H1 (cell line): ENCODE data around the gene BTC. TPM values are rescaled to one million over a fixed set of nuclear protein-coding genes. Genes with fewer than 3 reads are reported as not detected.

Source experiments
- CTCF ChIA-PET: fragments of 300-600 bp; sonication (Branson Sonifier 250); formaldehyde crosslinking; loops from one replicate; lab custom pipeline; 2021; ENCODE audit not compliant: partially characterized antibody; lab: Charles Lee
- POLR2A ChIA-PET: fragments of 300-600 bp; sonication (Branson Sonifier 250); formaldehyde crosslinking; loops from one replicate; lab custom pipeline; 2021; ENCODE audit warnings: inconsistent platforms; ENCODE audit not compliant: partially characterized antibody; lab: Charles Lee
- DNase-seq, 2 experiments: peaks; one replicate each; pipeline versions ENCODE4 v3.0.0 to v3.0.0-alpha.2; 2010 to 2022; ENCODE audit warnings: low spot score in 2 of 2, low read depth in 1 of 2, mixed read lengths in 1 of 2
- FAIRE-seq: peaks from 2 replicates; lab custom pipeline; 2011; peaks lifted over from hg19 to GRCh38; lab: Jason Lieb, UNC
- H2AFZ ChIP-seq: 2 replicates; pipeline ENCODE4 v1.8.1; 2012; ENCODE audit warnings: low read length, inconsistent platforms
- H2AK5ac ChIP-seq: 2 replicates; pipeline ENCODE4 v1.6.1; 2013; ENCODE audit warnings: low read depth, low read length
- H2BK120ac ChIP-seq: replicated peaks from 2 replicates; pipeline ENCODE3; 2013; ENCODE audit warnings: low read depth, low read length, inconsistent platforms
- H2BK12ac ChIP-seq: 2 replicates; pipeline ENCODE4 v1.6.1; 2013; ENCODE audit warnings: low read depth, low read length
- H2BK15ac ChIP-seq: 2 replicates; pipeline ENCODE4 v1.6.1; 2013; ENCODE audit warnings: low read length
- H2BK20ac ChIP-seq: 2 replicates; pipeline ENCODE4 v1.6.1; 2013; ENCODE audit warnings: low read length
- H2BK5ac ChIP-seq: 2 replicates; pipeline ENCODE4 v1.6.1; 2013; ENCODE audit warnings: low read depth, low read length
- H3K14ac ChIP-seq: 2 replicates; pipeline ENCODE4 v1.6.1; 2013; ENCODE audit warnings: inconsistent platforms; ENCODE audit not compliant: insufficient read length
- H3K18ac ChIP-seq: 2 replicates; pipeline ENCODE4 v1.6.1; 2013; ENCODE audit warnings: low read length; ENCODE audit errors: extremely low read depth
- H3K23ac ChIP-seq: 2 replicates; pipeline ENCODE4 v1.6.1; 2013; ENCODE audit warnings: inconsistent platforms; ENCODE audit not compliant: insufficient read length
- H3K23me2 ChIP-seq: 2 replicates; pipeline ENCODE4 v1.6.1; 2013; ENCODE audit warnings: low read depth, low read length
- H3K27ac ChIP-seq: 2 replicates; pipeline ENCODE4 v1.6.1; 2011; ENCODE audit warnings: low read depth, low read length, inconsistent platforms
- H3K27me3 ChIP-seq, 4 experiments: replicated peaks in 1 of 4; 1 replicate in 1 of 4; 2 replicates in 3 of 4; pipeline versions ENCODE4 v1.6.1 to v1.8.1; 2011 to 2013; ENCODE audit warnings: low read length in 3 of 4, mild to moderate bottlenecking in 3 of 4, inconsistent platforms in 2 of 4, mixed read lengths in 2 of 4, moderate library complexity in 1 of 4; ENCODE audit not compliant: control insufficient read depth in 3 of 4, insufficient read depth in 3 of 4; ENCODE audit errors: extremely low read depth in 1 of 4
- H3K36me3 ChIP-seq, 4 experiments: 2 replicates each; pipeline versions ENCODE4 v1.6.1 to v1.8.1; 2011 to 2013; ENCODE audit warnings: mild to moderate bottlenecking in 4 of 4, low read length in 3 of 4, moderate library complexity in 2 of 4, control low read depth in 1 of 4, inconsistent platforms in 1 of 4; ENCODE audit not compliant: insufficient read depth in 4 of 4, control insufficient read depth in 2 of 4
- H3K4ac ChIP-seq: replicated peaks from 2 replicates; pipeline ENCODE3; 2013; ENCODE audit warnings: low read length, low read depth, mixed read lengths, inconsistent platforms; ENCODE audit not compliant: insufficient read length
- H3K4me1 ChIP-seq, 4 experiments: replicated peaks in 1 of 4; 1 replicate in 1 of 4; 2 replicates in 3 of 4; pipeline versions ENCODE4 v1.6.1 to v1.8.1; 2011 to 2013; ENCODE audit warnings: low read length in 3 of 4, inconsistent platforms in 2 of 4, mixed read lengths in 1 of 4; ENCODE audit not compliant: insufficient read depth in 4 of 4, control insufficient read depth in 3 of 4
- H3K4me2 ChIP-seq, 2 experiments: 2 replicates each; pipeline versions ENCODE4 v1.6.1 to v1.8.1; 2011 to 2013; ENCODE audit warnings: low read depth in 2 of 2, low read length in 2 of 2, control low read depth in 1 of 2, inconsistent platforms in 1 of 2, mild to moderate bottlenecking in 1 of 2; ENCODE audit not compliant: insufficient read depth in 1 of 2
- H3K4me3 ChIP-seq, 4 experiments: fragments of 200-600, 300-600 bp in 1 of 4; sonication (generic), shearing (Covaris generic), sonication (Bioruptor Twin) in 1 of 4; 2 replicates each; pipeline versions ENCODE4 v1.5.1 to v1.8.1; 2011 to 2016; ENCODE audit warnings: low read length in 4 of 4, low read depth in 3 of 4, control low read depth in 2 of 4, inconsistent platforms in 2 of 4, mild to moderate bottlenecking in 2 of 4, mixed read lengths in 1 of 4, moderate library complexity in 1 of 4; ENCODE audit not compliant: insufficient read depth in 2 of 4; ENCODE audit errors: extremely low read depth in 1 of 4
- H3K56ac ChIP-seq: replicated peaks from 2 replicates; pipeline ENCODE3; 2013; ENCODE audit warnings: low read depth, mild to moderate bottlenecking, mixed read lengths, low read length, inconsistent platforms; ENCODE audit not compliant: insufficient read length
- H3K79me1 ChIP-seq: 2 replicates; pipeline ENCODE4 v1.6.1; 2013; ENCODE audit warnings: low read depth, low read length, control low read depth
- H3K79me2 ChIP-seq, 2 experiments: 2 replicates each; pipeline versions ENCODE4 v1.6.1 to v1.8.1; 2012 to 2013; ENCODE audit warnings: low read length in 2 of 2, mild to moderate bottlenecking in 2 of 2, inconsistent platforms in 1 of 2; ENCODE audit not compliant: insufficient read depth in 2 of 2, control insufficient read depth in 1 of 2
- H3K9ac ChIP-seq, 4 experiments: replicated peaks in 1 of 4; 1 replicate in 1 of 4; 2 replicates in 3 of 4; pipeline versions ENCODE4 v1.6.1 to v1.8.1; 2011 to 2013; ENCODE audit warnings: low read depth in 3 of 4, low read length in 3 of 4, control low read depth in 2 of 4, mild to moderate bottlenecking in 2 of 4, moderate library complexity in 2 of 4, inconsistent platforms in 1 of 4; ENCODE audit errors: extremely low read depth in 1 of 4
- H3K9me3 ChIP-seq, 2 experiments: 2 replicates each; pipeline versions ENCODE4 v1.6.1 to v1.8.1; 2012 to 2013; ENCODE audit warnings: mild to moderate bottlenecking in 2 of 2, moderate library complexity in 2 of 2, control low read depth in 1 of 2, inconsistent platforms in 1 of 2, low read depth in 1 of 2, low read length in 1 of 2, mixed read lengths in 1 of 2; ENCODE audit not compliant: insufficient read depth in 2 of 2
- H4K20me1 ChIP-seq, 2 experiments: replicated peaks in 1 of 2; 2 replicates each; pipeline versions ENCODE3 to v1.8.1; 2011 to 2013; ENCODE audit warnings: inconsistent platforms in 2 of 2, low read length in 2 of 2, mild to moderate bottlenecking in 1 of 2; ENCODE audit not compliant: insufficient read depth in 2 of 2, control insufficient read depth in 1 of 2
- H4K5ac ChIP-seq: 2 replicates; pipeline ENCODE4 v1.6.1; 2013; ENCODE audit warnings: low read length, low read depth, mixed read lengths, inconsistent platforms; ENCODE audit not compliant: insufficient read length
- H4K8ac ChIP-seq: 2 replicates; pipeline ENCODE4 v1.8.0; 2013; ENCODE audit warnings: mild to moderate bottlenecking, moderate library complexity, low read length, inconsistent platforms; ENCODE audit not compliant: insufficient read depth; ENCODE audit errors: extremely low read depth
- H4K91ac ChIP-seq: replicated peaks from 2 replicates; pipeline ENCODE3; 2013; ENCODE audit warnings: low read length, mixed read lengths, inconsistent platforms; ENCODE audit not compliant: insufficient read length
- CEBPB ChIP-seq: IDR thresholded peaks from 2 replicates; pipeline ENCODE4 v1.6.1; 2012; ENCODE audit warnings: low read depth, low read length
- CHD1 ChIP-seq: IDR thresholded peaks from 2 replicates; pipeline ENCODE4 v1.6.1; 2012; ENCODE audit warnings: low read depth, low read length, improper control_type of control experiment
- CHD2 ChIP-seq: IDR thresholded peaks from 2 replicates; pipeline ENCODE4 v1.6.1; 2012; ENCODE audit warnings: low read length, improper control_type of control experiment
- CREB1 ChIP-seq: IDR thresholded peaks from 2 replicates; pipeline ENCODE4 v1.6.1; 2012; ENCODE audit warnings: inconsistent platforms
- CTBP2 ChIP-seq: IDR thresholded peaks from 2 replicates; pipeline ENCODE4 v1.7.0; 2011; ENCODE audit warnings: borderline replicate concordance, mild to moderate bottlenecking, moderate library complexity, mixed read lengths, low read length; ENCODE audit not compliant: insufficient read depth, insufficient read length
- FOSL1 ChIP-seq: IDR thresholded peaks from 2 replicates; pipeline ENCODE4 v1.6.1; 2011; ENCODE audit warnings: mild to moderate bottlenecking, low read depth, low read length, moderate library complexity; ENCODE audit not compliant: insufficient read depth
- HDAC2 ChIP-seq, 2 experiments: fragments of 300-600 bp in 1 of 2; sonication (generic) in 1 of 2; IDR thresholded peaks; 2 replicates each; pipeline ENCODE4 v1.6.1; 2011 to 2012; ENCODE audit warnings: low read depth in 2 of 2, low read length in 2 of 2, mild to moderate bottlenecking in 2 of 2, moderate library complexity in 2 of 2, borderline replicate concordance in 1 of 2, inconsistent platforms in 1 of 2
- JUN ChIP-seq: IDR thresholded peaks from 2 replicates; pipeline ENCODE4 v1.6.1; 2011; ENCODE audit warnings: low read depth, mild to moderate bottlenecking, improper control_type of control experiment, low read length
- RBBP5 ChIP-seq: IDR thresholded peaks from 2 replicates; pipeline ENCODE4 v1.7.1; 2012; ENCODE audit warnings: low read depth, mild to moderate bottlenecking, inconsistent platforms, low read length, moderate library complexity, borderline replicate concordance
- RFX5 ChIP-seq: IDR thresholded peaks from 2 replicates; pipeline ENCODE4 v1.6.1; 2011; ENCODE audit warnings: low read depth, low read length, improper control_type of control experiment, borderline replicate concordance
- RNF2 ChIP-seq: fragments of 200-900, 300-1000 bp; sonication (generic); IDR thresholded peaks from 2 replicates; pipeline ENCODE4 v1.7.1; 2016; ENCODE audit warnings: borderline replicate concordance, low read depth, mild to moderate bottlenecking, antibody characterized with exemption, low read length; ENCODE audit not compliant: poor library complexity, severe bottlenecking; ENCODE audit errors: missing control alignments
- SAP30 ChIP-seq: fragments of 300-600 bp; sonication (generic); IDR thresholded peaks from 2 replicates; pipeline ENCODE4 v1.7.1; 2012; ENCODE audit warnings: low read length, moderate library complexity, mild to moderate bottlenecking, inconsistent platforms; ENCODE audit not compliant: insufficient read depth, insufficient replicate concordance
- SIX5 ChIP-seq: IDR thresholded peaks from 2 replicates; pipeline ENCODE4 v1.6.1; 2011; ENCODE audit warnings: mild to moderate bottlenecking, low read depth, low read length
- SP1 ChIP-seq: IDR thresholded peaks from 2 replicates; pipeline ENCODE4 v1.6.1; 2011; ENCODE audit warnings: low read depth, low read length
- WGBS, 2 experiments: shearing (Covaris generic) in 1 of 2; methylation state at CpG; one replicate each; pipeline versions ENCODE4 v1.1.6 to v1.1.7; 2013 to 2015; ENCODE audit warnings: low lambda C conversion rate in 2 of 2, mixed read lengths in 2 of 2, inconsistent platforms in 1 of 2, low coverage in 1 of 2, missing lambda C conversion rate in 1 of 2; ENCODE audit not compliant: insufficient replicate concordance in 2 of 2, insufficient coverage in 1 of 2, insufficient read length in 1 of 2; ENCODE audit errors: extremely low coverage in 1 of 2, missing lambda C conversion rate in 1 of 2; 5-methylcytosine and 5-hydroxymethylcytosine counted together
- polyA plus RNA-seq, 7 experiments: library from polyadenylated mRNA; depleted of rRNA in 3 of 7; stranded (reverse) in 5 of 7; unstranded in 2 of 7; fragments of >200 nt in 5 of 7; fragments of 200-250 nt in 2 of 7; gene quantifications; 1 replicate in 5 of 7; 2 replicates in 1 of 7; 4 replicates in 1 of 7; pipeline versions ENCODE4 v1.2.1 to v1.2.3, GENCODE V29; 2011 to 2013; ENCODE audit warnings: missing spikeins in 2 of 7, mixed read lengths in 2 of 7
- total RNA-seq: library from RNA; stranded (reverse); fragmentation: NEBNext Ultra II Directional; extraction: Animal tissue kit (Norgen Biotek cat#: 25700); gene quantifications from 2 replicates; pipeline ENCODE4 v1.2.1, GENCODE V29; 2021

Gene BTC
- total and polyA plus RNA-seq, 2 of the 8 experiments (the other 6 are each of a cell fraction or from before 2014, with no cell fraction given) = 0.09 TPM; not detected in 1

DNA sequence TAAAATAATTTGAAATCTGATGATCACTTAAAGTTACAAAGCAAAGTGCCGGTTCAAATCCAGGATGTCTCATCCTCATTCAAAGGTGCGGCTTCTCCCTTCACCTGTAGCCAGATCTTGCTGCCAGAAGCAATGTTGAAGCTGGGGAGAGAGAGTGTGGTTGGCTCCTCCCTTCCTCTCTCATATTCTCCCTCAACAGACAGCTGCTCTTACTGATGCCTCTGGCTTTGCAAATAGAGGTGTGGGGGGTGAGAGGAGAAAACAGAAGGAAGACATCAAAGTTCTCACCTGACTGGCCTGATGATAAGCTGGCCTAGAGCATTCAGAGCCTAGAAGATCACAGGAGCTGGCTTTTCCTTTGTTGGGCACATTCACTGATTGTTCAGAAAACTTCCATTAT is 28.3 kb upstream of the BTC start:
- no peak overlapping the region for H4K91ac ChIP-seq
- no peak overlapping the region for H3K18ac ChIP-seq
- no peaks in the 10 kb centered on the region for H3K36me3 ChIP-seq
- DNase-seq (no peak), FAIRE-seq (no peak)
- no peak overlapping the region for H3K56ac ChIP-seq
- H3K79me1 ChIP-seq = no peaks in the 10 kb centered on the region
- H3K23me2 ChIP-seq = no peaks in the 10 kb centered on the region; the same call in 1 of the 2 replicates
- no peaks in the 10 kb centered on the region for H4K20me1 ChIP-seq
- no peaks in the 10 kb centered on the region for H3K9me3 ChIP-seq
- CTCF ChIA-PET = interaction anchor here (1.5 to 2.6 kb wide), 2 partner anchors 8 to 29 kb away, joined by 4 to 11 read pairs; no protein-coding TSS in a partner anchor
- WGBS, 2 experiments = 93% methylated on average over 2 of the region's 2 CpGs; no CpG with 5 or more reads in 1 of the 2 experiments
- POLR2A ChIA-PET = no interaction called here
- no peak overlapping the region for H2BK20ac ChIP-seq
- H4K8ac ChIP-seq = no peak overlapping the region
- no peak overlapping the region for H2AFZ ChIP-seq
- no peak overlapping the region for H3K9ac ChIP-seq
- TF ChIP-seq CREB1 (no peak), RBBP5 (no peak), CEBPB (no peak), SIX5 (no peak), CTBP2 (no peak), RNF2 (no peak), SP1 (no peak), CHD2 (no peak), HDAC2 (IDR thresholded peaks at IDR 0.05; ENCODE audit: borderline replicate concordance in 1 of 2, low read depth in 2 of 2, low read length in 2 of 2) (no peak), SAP30 (no peak), RFX5 (no peak), FOSL1 (no peak), CHD1 (no peak), JUN (no peak)
- no peaks in the 10 kb centered on the region for H3K79me2 ChIP-seq
- no peak overlapping the region for H3K23ac ChIP-seq
- H2BK15ac ChIP-seq = no peak overlapping the region
- no peak overlapping the region for H2BK5ac ChIP-seq
- no peak overlapping the region for H4K5ac ChIP-seq
- no peaks in the 10 kb centered on the region for H3K27me3 ChIP-seq
- H2BK120ac ChIP-seq = no peak overlapping the region
- H3K4ac ChIP-seq = no peak overlapping the region
- no peak overlapping the region for H2BK12ac ChIP-seq
- no peak overlapping the region for H2AK5ac ChIP-seq
- no peak overlapping the region for H3K27ac ChIP-seq
- H3K4me1 ChIP-seq = no peaks in the 10 kb centered on the region
- no peak overlapping the region for H3K4me3 ChIP-seq
- H3K4me2 ChIP-seq = no peak overlapping the region
- H3K14ac ChIP-seq = no peak overlapping the region
